Measurements from ENCODE around the gene ARHGAP28.

Gene ARHGAP28

GRCh38 chr18:6960656-6961055, 231.1 kb downstream of the ARHGAP28 start:
- no peak for DNase-seq (ENCODE audit: low read depth in 2 of 2)

- DNase-seq (ENCODE audit: low read depth in 2 of 2): no peak
These were observed 231.8 kb downstream of the ARHGAP28 start for GRCh38 chr18:6961331-6961730.

- no peak for DNase-seq (ENCODE audit: low read depth in 2 of 2)
These were observed 233.3 kb downstream of the ARHGAP28 start for GRCh38 chr18:6962571-6963451.

- no peak for DNase-seq (ENCODE audit: low read depth in 2 of 2)
These were observed 234.1 kb downstream of the ARHGAP28 start for GRCh38 chr18:6963452-6964097.
